H1 (cell line): Measurements from ENCODE around the gene CCDC183. TPM values are rescaled to one million over a fixed set of nuclear protein-coding genes. Genes with fewer than 3 reads are reported as not detected.

ENCODE experiments used
- CTCF ChIA-PET: fragments of 300-600 bp; sonication (Branson Sonifier 250); formaldehyde crosslinking; loops from one replicate; lab custom pipeline; 2021; ENCODE audit not compliant: partially characterized antibody; lab: Charles Lee
- POLR2A ChIA-PET: fragments of 300-600 bp; sonication (Branson Sonifier 250); formaldehyde crosslinking; loops from one replicate; lab custom pipeline; 2021; ENCODE audit warnings: inconsistent platforms; ENCODE audit not compliant: partially characterized antibody; lab: Charles Lee
- DNase-seq, 2 experiments: peaks; one replicate each; pipeline versions ENCODE4 v3.0.0 to v3.0.0-alpha.2; 2010 to 2022; ENCODE audit warnings: low spot score in 2 of 2, low read depth in 1 of 2, mixed read lengths in 1 of 2
- FAIRE-seq: peaks from 2 replicates; lab custom pipeline; 2011; peaks lifted over from hg19 to GRCh38; lab: Jason Lieb, UNC
- H2AFZ ChIP-seq: 2 replicates; pipeline ENCODE4 v1.8.1; 2012; ENCODE audit warnings: low read length, inconsistent platforms
- H2AK5ac ChIP-seq: 2 replicates; pipeline ENCODE4 v1.6.1; 2013; ENCODE audit warnings: low read depth, low read length
- H2BK120ac ChIP-seq: replicated peaks from 2 replicates; pipeline ENCODE3; 2013; ENCODE audit warnings: low read depth, low read length, inconsistent platforms
- H2BK12ac ChIP-seq: 2 replicates; pipeline ENCODE4 v1.6.1; 2013; ENCODE audit warnings: low read depth, low read length
- H2BK15ac ChIP-seq: 2 replicates; pipeline ENCODE4 v1.6.1; 2013; ENCODE audit warnings: low read length
- H2BK20ac ChIP-seq: 2 replicates; pipeline ENCODE4 v1.6.1; 2013; ENCODE audit warnings: low read length
- H2BK5ac ChIP-seq: 2 replicates; pipeline ENCODE4 v1.6.1; 2013; ENCODE audit warnings: low read depth, low read length
- H3K14ac ChIP-seq: 2 replicates; pipeline ENCODE4 v1.6.1; 2013; ENCODE audit warnings: inconsistent platforms; ENCODE audit not compliant: insufficient read length
- H3K18ac ChIP-seq: 2 replicates; pipeline ENCODE4 v1.6.1; 2013; ENCODE audit warnings: low read length; ENCODE audit errors: extremely low read depth
- H3K23ac ChIP-seq: 2 replicates; pipeline ENCODE4 v1.6.1; 2013; ENCODE audit warnings: inconsistent platforms; ENCODE audit not compliant: insufficient read length
- H3K23me2 ChIP-seq: 2 replicates; pipeline ENCODE4 v1.6.1; 2013; ENCODE audit warnings: low read depth, low read length
- H3K27ac ChIP-seq: 2 replicates; pipeline ENCODE4 v1.6.1; 2011; ENCODE audit warnings: low read depth, low read length, inconsistent platforms
- H3K27me3 ChIP-seq, 4 experiments: replicated peaks in 1 of 4; 1 replicate in 1 of 4; 2 replicates in 3 of 4; pipeline versions ENCODE4 v1.6.1 to v1.8.1; 2011 to 2013; ENCODE audit warnings: low read length in 3 of 4, mild to moderate bottlenecking in 3 of 4, inconsistent platforms in 2 of 4, mixed read lengths in 2 of 4, moderate library complexity in 1 of 4; ENCODE audit not compliant: control insufficient read depth in 3 of 4, insufficient read depth in 3 of 4; ENCODE audit errors: extremely low read depth in 1 of 4
- H3K36me3 ChIP-seq, 4 experiments: 2 replicates each; pipeline versions ENCODE4 v1.6.1 to v1.8.1; 2011 to 2013; ENCODE audit warnings: mild to moderate bottlenecking in 4 of 4, low read length in 3 of 4, moderate library complexity in 2 of 4, control low read depth in 1 of 4, inconsistent platforms in 1 of 4; ENCODE audit not compliant: insufficient read depth in 4 of 4, control insufficient read depth in 2 of 4
- H3K4ac ChIP-seq: replicated peaks from 2 replicates; pipeline ENCODE3; 2013; ENCODE audit warnings: low read length, low read depth, mixed read lengths, inconsistent platforms; ENCODE audit not compliant: insufficient read length
- H3K4me1 ChIP-seq, 4 experiments: replicated peaks in 1 of 4; 1 replicate in 1 of 4; 2 replicates in 3 of 4; pipeline versions ENCODE4 v1.6.1 to v1.8.1; 2011 to 2013; ENCODE audit warnings: low read length in 3 of 4, inconsistent platforms in 2 of 4, mixed read lengths in 1 of 4; ENCODE audit not compliant: insufficient read depth in 4 of 4, control insufficient read depth in 3 of 4
- H3K4me2 ChIP-seq, 2 experiments: 2 replicates each; pipeline versions ENCODE4 v1.6.1 to v1.8.1; 2011 to 2013; ENCODE audit warnings: low read depth in 2 of 2, low read length in 2 of 2, control low read depth in 1 of 2, inconsistent platforms in 1 of 2, mild to moderate bottlenecking in 1 of 2; ENCODE audit not compliant: insufficient read depth in 1 of 2
- H3K4me3 ChIP-seq, 4 experiments: fragments of 200-600, 300-600 bp in 1 of 4; sonication (generic), shearing (Covaris generic), sonication (Bioruptor Twin) in 1 of 4; 2 replicates each; pipeline versions ENCODE4 v1.5.1 to v1.8.1; 2011 to 2016; ENCODE audit warnings: low read length in 4 of 4, low read depth in 3 of 4, control low read depth in 2 of 4, inconsistent platforms in 2 of 4, mild to moderate bottlenecking in 2 of 4, mixed read lengths in 1 of 4, moderate library complexity in 1 of 4; ENCODE audit not compliant: insufficient read depth in 2 of 4; ENCODE audit errors: extremely low read depth in 1 of 4
- H3K56ac ChIP-seq: replicated peaks from 2 replicates; pipeline ENCODE3; 2013; ENCODE audit warnings: low read depth, mild to moderate bottlenecking, mixed read lengths, low read length, inconsistent platforms; ENCODE audit not compliant: insufficient read length
- H3K79me1 ChIP-seq: 2 replicates; pipeline ENCODE4 v1.6.1; 2013; ENCODE audit warnings: low read depth, low read length, control low read depth
- H3K79me2 ChIP-seq, 2 experiments: 2 replicates each; pipeline versions ENCODE4 v1.6.1 to v1.8.1; 2012 to 2013; ENCODE audit warnings: low read length in 2 of 2, mild to moderate bottlenecking in 2 of 2, inconsistent platforms in 1 of 2; ENCODE audit not compliant: insufficient read depth in 2 of 2, control insufficient read depth in 1 of 2
- H3K9ac ChIP-seq, 4 experiments: replicated peaks in 1 of 4; 1 replicate in 1 of 4; 2 replicates in 3 of 4; pipeline versions ENCODE4 v1.6.1 to v1.8.1; 2011 to 2013; ENCODE audit warnings: low read depth in 3 of 4, low read length in 3 of 4, control low read depth in 2 of 4, mild to moderate bottlenecking in 2 of 4, moderate library complexity in 2 of 4, inconsistent platforms in 1 of 4; ENCODE audit errors: extremely low read depth in 1 of 4
- H3K9me3 ChIP-seq, 2 experiments: 2 replicates each; pipeline versions ENCODE4 v1.6.1 to v1.8.1; 2012 to 2013; ENCODE audit warnings: mild to moderate bottlenecking in 2 of 2, moderate library complexity in 2 of 2, control low read depth in 1 of 2, inconsistent platforms in 1 of 2, low read depth in 1 of 2, low read length in 1 of 2, mixed read lengths in 1 of 2; ENCODE audit not compliant: insufficient read depth in 2 of 2
- H4K20me1 ChIP-seq, 2 experiments: replicated peaks in 1 of 2; 2 replicates each; pipeline versions ENCODE3 to v1.8.1; 2011 to 2013; ENCODE audit warnings: inconsistent platforms in 2 of 2, low read length in 2 of 2, mild to moderate bottlenecking in 1 of 2; ENCODE audit not compliant: insufficient read depth in 2 of 2, control insufficient read depth in 1 of 2
- H4K5ac ChIP-seq: 2 replicates; pipeline ENCODE4 v1.6.1; 2013; ENCODE audit warnings: low read length, low read depth, mixed read lengths, inconsistent platforms; ENCODE audit not compliant: insufficient read length
- H4K8ac ChIP-seq: 2 replicates; pipeline ENCODE4 v1.8.0; 2013; ENCODE audit warnings: mild to moderate bottlenecking, moderate library complexity, low read length, inconsistent platforms; ENCODE audit not compliant: insufficient read depth; ENCODE audit errors: extremely low read depth
- H4K91ac ChIP-seq: replicated peaks from 2 replicates; pipeline ENCODE3; 2013; ENCODE audit warnings: low read length, mixed read lengths, inconsistent platforms; ENCODE audit not compliant: insufficient read length
- ASH2L ChIP-seq: fragments of 200-600, 300-600 bp; sonication (generic); IDR thresholded peaks from one replicate; pipeline ENCODE4 v1.7.1; 2017; ENCODE audit warnings: low read length
- CBX5 ChIP-seq: fragments of 300-800, 300-1000 bp; sonication (generic); IDR thresholded peaks from 2 replicates; pipeline ENCODE4 v1.7.1; 2016; ENCODE audit warnings: antibody characterized with exemption, low read length, low read depth
- HDAC2 ChIP-seq, 2 experiments: fragments of 300-600 bp in 1 of 2; sonication (generic) in 1 of 2; IDR thresholded peaks; 2 replicates each; pipeline ENCODE4 v1.6.1; 2011 to 2012; ENCODE audit warnings: low read depth in 2 of 2, low read length in 2 of 2, mild to moderate bottlenecking in 2 of 2, moderate library complexity in 2 of 2, borderline replicate concordance in 1 of 2, inconsistent platforms in 1 of 2
- HDAC6 ChIP-seq: IDR thresholded peaks from one replicate; pipeline ENCODE4 v1.7.1; 2012; ENCODE audit warnings: low read depth, mild to moderate bottlenecking, inconsistent platforms, low read length, moderate library complexity
- JUN ChIP-seq: IDR thresholded peaks from 2 replicates; pipeline ENCODE4 v1.6.1; 2011; ENCODE audit warnings: low read depth, mild to moderate bottlenecking, improper control_type of control experiment, low read length
- KDM4A ChIP-seq: IDR thresholded peaks from one replicate; pipeline ENCODE4 v1.7.1; 2012; ENCODE audit warnings: low read depth, mild to moderate bottlenecking, moderate library complexity, low read length, inconsistent platforms; ENCODE audit not compliant: severe bottlenecking
- NRF1 ChIP-seq: IDR thresholded peaks from 2 replicates; pipeline ENCODE4 v1.6.1; 2011; ENCODE audit warnings: mild to moderate bottlenecking, low read depth, low read length, improper control_type of control experiment
- POLR2AphosphoS5 ChIP-seq: IDR thresholded peaks from 2 replicates; pipeline ENCODE4 v1.6.1; 2011; ENCODE audit warnings: low read depth, low read length
- TBP ChIP-seq: IDR thresholded peaks from 2 replicates; pipeline ENCODE4 v1.6.1; 2011; ENCODE audit warnings: low read depth, low read length, improper control_type of control experiment
- WGBS, 2 experiments: shearing (Covaris generic) in 1 of 2; methylation state at CpG; one replicate each; pipeline versions ENCODE4 v1.1.6 to v1.1.7; 2013 to 2015; ENCODE audit warnings: low lambda C conversion rate in 2 of 2, mixed read lengths in 2 of 2, inconsistent platforms in 1 of 2, low coverage in 1 of 2, missing lambda C conversion rate in 1 of 2; ENCODE audit not compliant: insufficient replicate concordance in 2 of 2, insufficient coverage in 1 of 2, insufficient read length in 1 of 2; ENCODE audit errors: extremely low coverage in 1 of 2, missing lambda C conversion rate in 1 of 2; 5-methylcytosine and 5-hydroxymethylcytosine counted together
- polyA plus RNA-seq, 7 experiments: library from polyadenylated mRNA; depleted of rRNA in 3 of 7; stranded (reverse) in 5 of 7; unstranded in 2 of 7; fragments of >200 nt in 5 of 7; fragments of 200-250 nt in 2 of 7; gene quantifications; 1 replicate in 5 of 7; 2 replicates in 1 of 7; 4 replicates in 1 of 7; pipeline versions ENCODE4 v1.2.1 to v1.2.3, GENCODE V29; 2011 to 2013; ENCODE audit warnings: missing spikeins in 2 of 7, mixed read lengths in 2 of 7
- total RNA-seq: library from RNA; stranded (reverse); fragmentation: NEBNext Ultra II Directional; extraction: Animal tissue kit (Norgen Biotek cat#: 25700); gene quantifications from 2 replicates; pipeline ENCODE4 v1.2.1, GENCODE V29; 2021

CCDC183 gene
- total and polyA plus RNA-seq, 2 of the 8 experiments (the other 6 are each of a cell fraction or from before 2014, with no cell fraction given) = 0.51 to 1.6 TPM

GRCh38 chr9:136747161-136748060 lies 48.7 kb upstream of the CCDC183 start:
- no peaks in the 10 kb centered on the region; the same call in 1 of the 2 replicates for H3K23me2 ChIP-seq
- peaks cover 0 to 9% (median 4%) of the 10 kb centered on the region in 4 experiments; a peak in 5 of 7 replicates for H3K4me1 ChIP-seq
- no peak overlapping the region for H2BK5ac ChIP-seq
- no peak overlapping the region for H3K4me2 ChIP-seq
- no peak overlapping the region for H2BK20ac ChIP-seq
- peaks cover 3 to 6% of the 10 kb centered on the region in 2 experiments; a peak in 1 of 4 replicates for H3K9me3 ChIP-seq
- H3K27me3 ChIP-seq = no peaks in the 10 kb centered on the region
- H3K14ac ChIP-seq = no peak overlapping the region
- no peak overlapping the region for H3K23ac ChIP-seq
- H3K79me1 ChIP-seq = no peaks in the 10 kb centered on the region
- CTCF ChIA-PET = interaction anchor here (1.7 to 2.3 kb wide), 2 partner anchors 9 to 76 kb away, joined by 4 to 5 read pairs; no protein-coding TSS in a partner anchor
- no peaks in the 10 kb centered on the region for H4K20me1 ChIP-seq
- WGBS, 2 experiments = 89% methylated on average over 20 of the region's 22 CpGs; no CpG with 5 or more reads in 1 of the 2 experiments
- H3K27ac ChIP-seq = no peak overlapping the region
- no peak overlapping the region for H2BK12ac ChIP-seq
- no peak overlapping the region for H2BK15ac ChIP-seq
- H3K79me2 ChIP-seq = no peaks in the 10 kb centered on the region
- POLR2A ChIA-PET = interaction anchor here (11.7 kb wide), 1 partner anchor 18 kb away, joined by 137 read pairs; no protein-coding TSS in a partner anchor
- no peak overlapping the region for H3K9ac ChIP-seq
- FAIRE-seq (no peak), DNase-seq (no peak)
- no peak overlapping the region for H2AK5ac ChIP-seq
- H4K8ac ChIP-seq = peak overlapping the region; percentile 35
- no peak overlapping the region for H3K4me3 ChIP-seq
- H2AFZ ChIP-seq = no peak overlapping the region
- H4K91ac ChIP-seq = no peak overlapping the region
- H4K5ac ChIP-seq = no peak overlapping the region
- no peak overlapping the region for H2BK120ac ChIP-seq
- no peaks in the 10 kb centered on the region for H3K36me3 ChIP-seq
- H3K4ac ChIP-seq = no peak overlapping the region
- H3K18ac ChIP-seq = no peak overlapping the region
- H3K56ac ChIP-seq = no peak overlapping the region
- TF ChIP-seq JUN (no peak), HDAC6 (no peak), HDAC2 (IDR thresholded peaks at IDR 0.05; ENCODE audit: borderline replicate concordance in 1 of 2, low read depth in 2 of 2, low read length in 2 of 2) (no peak), KDM4A (no peak), NRF1 (no peak), POLR2AphosphoS5 (no peak), CBX5 (no peak), ASH2L (no peak), TBP (no peak)
